Adrenal gland (tissue), 12 donors: ENCODE data around the gene PSMG3. TPM values are rescaled to one million over a fixed set of nuclear protein-coding genes. Genes with fewer than 3 reads are reported as not detected.
"Not testable (repeated sequence)": the region's sequence is repeated elsewhere in the genome, so short reads cannot be mapped to it uniquely, and the experiment has no call there.

Experiments used
- DNase-seq, 7 donors: peaks; one replicate each; pipeline ENCODE4 v3.0.0-alpha.2; 2019 to 2020
- H3K27ac ChIP-seq, 5 donors: fragments of 200-600 bp; sonication (generic) in 4 of 5; 1 replicate in 3 of 5; 2 replicates in 2 of 5; pipeline versions ENCODE4 v1.5.1 to v1.8.0; 2016 to 2020; ENCODE audit warnings: mild to moderate bottlenecking in 1 of 5
- H3K27me3 ChIP-seq: fragments of 200-600 bp; 2 replicates; pipeline ENCODE4 v1.8.0; 2021
- H3K36me3 ChIP-seq, 2 donors: fragments of 200-600 bp; replicated peaks in 1 of 2; 1 replicate in 1 of 2; 2 replicates in 1 of 2; pipeline versions ENCODE4 v1.5.1 to v1.8.0; 2018 to 2022
- H3K4me1 ChIP-seq, 2 donors: fragments of 200-600 bp; replicated peaks in 1 of 2; 1 replicate in 1 of 2; 2 replicates in 1 of 2; pipeline versions ENCODE4 v1.5.1 to v1.8.0; 2018 to 2021
- H3K4me3 ChIP-seq, 4 donors: fragments of 200-600 bp; sonication (generic) in 3 of 4; one replicate each; pipeline ENCODE4 v1.5.1; 2016 to 2018
- H3K9me3 ChIP-seq, 3 donors: fragments of 200-600 bp; sonication (generic) in 1 of 3; replicated peaks in 1 of 3; 1 replicate in 2 of 3; 2 replicates in 1 of 3; pipeline versions ENCODE4 v1.5.1 to v1.8.0; 2016 to 2021
- CTCF ChIP-seq, 6 experiments: fragments of 450-650 bp in 4 of 6; fragments of 200-600 bp in 2 of 6; sonication (generic) in 1 of 6; IDR thresholded peaks; 1 replicate in 5 of 6; 2 replicates in 1 of 6; pipeline versions ENCODE4 v1.5.1 to v1.8.0; 2016 to 2021; ENCODE audit warnings: antibody characterized with exemption in 6 of 6, mild to moderate bottlenecking in 2 of 6, moderate library complexity in 1 of 6
- POLR2A ChIP-seq, 2 donors: fragments of 450-650 bp; IDR thresholded peaks; one replicate each; pipeline ENCODE4 v1.6.1; 2017; ENCODE audit warnings: antibody characterized with exemption in 2 of 2, mild to moderate bottlenecking in 2 of 2, moderate library complexity in 1 of 2
- WGBS, 4 donors: extraction: QIAGEN DNeasy Blood & Tissue Kit in 2 of 4; methylation state at CpG; one replicate each; pipeline versions ENCODE4 v1.1.5 to v1.1.7; 2013 to 2017; 5-methylcytosine and 5-hydroxymethylcytosine counted together
- intact Hi-C, 2 donors: fragments of 100-400 bp; cut with DNase I; formaldehyde crosslinking; loops; one replicate each; pipeline versions ENCODE4 v1.14.1 to v1.15.0; 2022 to 2023
- polyA plus RNA-seq, 3 donors: library from polyadenylated mRNA; stranded (reverse); fragments of 200-250 nt in 2 of 3; fragments of 350-450 nt in 1 of 3; fragmentation: Illumina TruSeq in 1 of 3; extraction: RNeasy Lipid Tissue Mini Kit (QIAGEN cat#74804) in 1 of 3; gene quantifications; one replicate each; pipeline ENCODE4 v1.2.3, GENCODE V29; 2013 to 2014
- total RNA-seq, 9 donors: library from RNA; depleted of rRNA in 4 of 9; stranded (reverse); fragments of >200 nt in 4 of 9; fragments of 120-200 nt in 1 of 9; fragmentation: NEBNext Ultra II Directional in 1 of 9; extraction: Animal tissue kit (Norgen Biotek cat#: 25700) in 1 of 9; gene quantifications; one replicate each; pipeline versions ENCODE4 v1.1.0 to v1.2.4, GENCODE V29; 2013 to 2023
- donor health status: healthy with polysubstance abuse.
- donor health status: Bipolar disorder and iron deficiency.
- donor health status: DM: yes; HTN: yes; CAD: no.
- donor health status: DM: no; HTN: no; CAD: no.
- donor health status: DM: no; HTN: no; CAD: no.
- donor health status: DM: yes; HTN: yes; CAD: no.

Gene PSMG3
- total and polyA plus RNA-seq, 12 donors, result 17.3 to 82.7 (median 34.8) TPM

- Histone ChIP-seq H3K27ac (peak overlapping the region in 1 of 5 donors; percentile 55), H3K4me1 (no peaks in the 10 kb centered on the region), H3K9me3 (no peaks in the 10 kb centered on the region), H3K4me3 (no peak overlapping the region), H3K27me3 (no peaks in the 10 kb centered on the region), H3K36me3 (no peaks in the 10 kb centered on the region)
- intact Hi-C loops, result no loop called here
- WGBS, 4 donors, result 66 to 78% (median 73%) methylated on average over 20 to 27 of the region's 27 CpGs
- TF ChIP-seq POLR2A (IDR thresholded peaks at IDR 0.05) (no peak), CTCF (IDR thresholded peaks at IDR 0.05) (no peak)
- peak in 5 of 7 donors; percentile 64 to 84 (median 82) for DNase-seq
Observed at GRCh38 chr7:1520539-1521234, 49.1 kb downstream of the PSMG3 start.

GRCh38 chr7:1519322-1519922 is 50.4 kb downstream of the PSMG3 start:
- WGBS, 4 donors, result 86 to 91% (median 87%) methylated on average over 12 of the region's 12 CpGs
- intact Hi-C loops, H3K27ac ChIP-seq, H3K9me3 ChIP-seq, H3K36me3 ChIP-seq, DNase-seq, H3K4me1 ChIP-seq, H3K4me3 ChIP-seq, H3K27me3 ChIP-seq: not testable (repeated sequence)

Other genes starting within 250 kb of the PSMG3 start
- gene MICALL2, start 110.6 kb downstream of the PSMG3 start, total RNA-seq, result 100 to 1,000 TPM in 2 of 9 donors, 10 to 100 TPM in 6, 1 to 10 TPM in 1; 8.8 to 174 (median 60.3) TPM
- 1,000 to 10,000 TPM in 1 of 3 donors, 100 to 1,000 TPM in 1, 1 to 10 TPM in 1; 7.9 to 1,057 (median 368) TPM for gene MICALL2, start 110.6 kb downstream of the PSMG3 start, polyA plus RNA-seq
- 100 to 1,000 TPM in 2 of 9 donors, 10 to 100 TPM in 7; 10.6 to 110 (median 71.8) TPM for gene INTS1, start 65.6 kb downstream of the PSMG3 start, total RNA-seq
- gene INTS1, start 65.6 kb downstream of the PSMG3 start, polyA plus RNA-seq, result 100 to 1,000 TPM in 1 of 3 donors, 10 to 100 TPM in 1, 1 to 10 TPM in 1; 4.7 to 152 (median 77.6) TPM
- gene MAFK, start 39.3 kb downstream of the PSMG3 start, total RNA-seq, result 10 to 100 TPM; 10.1 to 34.1 (median 19.4) TPM
- 10 to 100 TPM in 2 of 3 donors, 1 to 10 TPM in 1; 1.5 to 72.2 (median 37.6) TPM for gene MAFK, start 39.3 kb downstream of the PSMG3 start, polyA plus RNA-seq
- gene TMEM184A, start 13.8 kb downstream of the PSMG3 start, total RNA-seq, result 1 to 10 TPM in 2 of 9 donors, under 1 TPM in 6, not detected in 1; 0.06 to 1.3 (median 0.57) TPM
- gene TMEM184A, start 13.8 kb downstream of the PSMG3 start, polyA plus RNA-seq, result 1 to 10 TPM in 2 of 3 donors, not detected in 1; 1.2 to 2.1 TPM
- gene ELFN1, start 100.2 kb upstream of the PSMG3 start, total RNA-seq, result 1 to 10 TPM in 4 of 9 donors, under 1 TPM in 5; 0.24 to 2.8 (median 0.92) TPM
- gene ELFN1, start 100.2 kb upstream of the PSMG3 start, polyA plus RNA-seq, result 1 to 10 TPM in 1 of 3 donors, under 1 TPM in 2; 0.05 to 1.5 (median 0.80) TPM